ENCODE measurements around the gene B4GALT1. TPM values are rescaled to one million over a fixed set of nuclear protein-coding genes. Genes with fewer than 3 reads are reported as not detected.

The B4GALT1 gene
- polyA plus RNA-seq, 3 donors from 2014 or later = 21.7 to 49.2 (median 44.2) TPM

DNA sequence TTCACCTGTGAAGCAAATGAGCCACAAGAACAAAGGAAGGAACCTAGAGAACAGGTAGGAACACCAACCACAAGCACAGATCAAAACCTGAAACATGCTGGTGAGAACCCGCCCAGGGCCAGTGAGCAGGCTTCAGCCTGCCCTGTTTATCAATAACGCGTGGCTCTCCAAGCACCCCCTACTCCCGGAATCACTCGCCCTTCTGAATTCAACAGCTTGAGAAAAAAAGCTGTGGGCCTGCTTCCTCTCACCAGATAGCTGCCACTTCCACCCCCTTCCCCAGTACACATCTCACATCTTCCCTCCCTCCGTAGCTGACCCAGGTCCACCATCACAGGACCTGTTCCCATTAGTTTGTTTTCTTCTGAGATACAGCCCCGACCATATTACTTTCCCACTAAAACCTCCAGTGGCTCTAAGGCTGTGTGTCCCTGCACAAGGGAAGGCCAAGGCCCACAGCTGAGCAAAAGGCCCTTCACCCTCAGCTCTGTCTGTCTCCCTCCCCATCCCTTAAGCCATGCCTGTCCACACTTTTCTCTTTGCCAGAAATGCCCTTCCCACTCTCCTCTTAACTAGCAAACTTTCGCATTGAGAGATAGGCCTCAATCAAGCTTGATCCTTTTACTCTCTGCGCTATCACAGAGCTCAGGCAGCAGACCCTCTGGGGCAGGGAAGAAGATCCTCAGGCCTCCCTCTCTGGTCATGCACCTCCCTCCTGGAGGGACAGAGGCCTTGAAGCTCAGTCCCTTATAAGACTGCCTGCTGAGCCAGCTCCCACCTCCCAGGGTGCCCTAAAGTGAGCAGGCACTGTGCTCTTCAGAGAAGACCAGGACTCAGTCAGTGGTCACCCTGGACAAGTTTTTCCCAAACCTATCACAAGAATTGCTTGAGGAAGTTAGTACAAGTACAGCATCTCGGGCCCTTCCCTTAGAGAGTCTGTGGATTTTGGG is 30.1 kb downstream of the B4GALT1 start:
- peak overlapping the region; percentile 94 to 99 (median 96) for H3K27ac Mint-ChIP-seq
- H3K4me3 Mint-ChIP-seq = peak overlapping the region; percentile 68 to 88 (median 77)
- H3K36me3 Mint-ChIP-seq = peaks cover 11 to 23% (median 14%) of the 10 kb centered on the region in 3 donors
- H3K9me3 Mint-ChIP-seq = no peaks in the 10 kb centered on the region
- peak in 2 of 3 donors; percentile 35 to 50 for DNase-seq
- peaks cover 89 to 94% of the 10 kb centered on the region in 2 donors for H3K4me1 Mint-ChIP-seq
- H3K27me3 Mint-ChIP-seq (ENCODE audit: low read depth in 3 of 3) = peaks cover 27 to 40% (median 30%) of the 10 kb centered on the region in 3 donors

DNA sequence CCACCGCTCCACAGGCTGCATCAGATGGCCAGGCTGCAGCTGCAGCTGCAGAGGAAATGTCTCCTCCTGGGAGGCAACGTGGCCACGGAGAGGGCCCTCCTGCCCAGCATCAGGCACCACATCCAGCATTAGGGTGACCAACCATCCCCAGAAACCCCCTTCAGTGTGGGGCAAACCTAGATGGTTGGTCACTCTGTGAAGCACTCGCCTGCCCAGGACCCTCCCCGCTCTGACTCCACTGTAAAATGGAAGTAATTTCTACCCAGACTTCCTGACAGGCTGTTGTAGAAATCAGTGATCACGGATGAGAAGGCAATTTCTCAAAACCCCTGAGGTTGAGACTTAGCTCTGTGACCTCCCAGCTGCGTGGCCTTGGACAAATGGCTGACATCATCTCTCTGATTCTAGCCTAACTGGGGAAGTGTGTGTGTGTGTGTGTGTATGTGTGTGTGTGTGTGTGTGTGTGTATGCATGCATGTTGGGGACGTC is 31.6 kb downstream of the B4GALT1 start:
- DNase-seq = no peak
- Mint-ChIP-seq H3K4me1 (peaks cover 89 to 94% of the 10 kb centered on the region in 2 donors), H3K36me3 (peaks cover 20 to 31% (median 26%) of the 10 kb centered on the region in 3 donors), H3K9me3 (no peaks in the 10 kb centered on the region), H3K4me3 (peak overlapping the region; percentile 68 to 88 (median 77)), H3K27me3 (ENCODE audit: low read depth in 3 of 3) (peaks cover 22 to 49% (median 32%) of the 10 kb centered on the region in 3 donors), H3K27ac (peak overlapping the region; percentile 94 to 99 (median 96))

DNA sequence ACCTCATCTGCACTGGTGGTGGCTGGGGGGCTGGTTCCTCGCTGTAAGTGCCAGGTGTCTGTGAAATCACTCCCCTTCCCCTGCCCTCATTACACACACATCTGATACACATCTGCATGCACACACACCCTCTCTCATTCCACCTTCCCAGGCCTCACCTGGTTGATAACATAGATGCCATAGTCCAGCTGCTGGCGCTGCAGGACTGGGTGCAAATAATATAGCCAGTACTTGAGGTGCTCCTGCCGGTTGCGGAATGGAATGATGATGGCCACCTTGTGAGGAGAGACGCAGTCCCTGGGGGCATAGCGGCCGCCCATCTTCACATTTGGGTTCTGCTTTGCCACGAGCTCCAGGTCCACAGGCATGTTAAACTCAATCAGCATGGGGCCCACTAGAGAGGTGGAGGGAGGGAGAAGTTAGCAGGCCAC is 32.1 kb downstream of the B4GALT1 start:
- no peak for DNase-seq
- Mint-ChIP-seq H3K27ac (peak overlapping the region; percentile 94 to 99 (median 96)), H3K4me3 (peak overlapping the region; percentile 4 to 83 (median 72)), H3K9me3 (no peaks in the 10 kb centered on the region), H3K4me1 (peaks cover 89 to 94% of the 10 kb centered on the region in 2 donors), H3K36me3 (peaks cover 20 to 34% (median 30%) of the 10 kb centered on the region in 3 donors), H3K27me3 (ENCODE audit: low read depth in 3 of 3) (peaks cover 22 to 50% (median 32%) of the 10 kb centered on the region in 3 donors)

DNA sequence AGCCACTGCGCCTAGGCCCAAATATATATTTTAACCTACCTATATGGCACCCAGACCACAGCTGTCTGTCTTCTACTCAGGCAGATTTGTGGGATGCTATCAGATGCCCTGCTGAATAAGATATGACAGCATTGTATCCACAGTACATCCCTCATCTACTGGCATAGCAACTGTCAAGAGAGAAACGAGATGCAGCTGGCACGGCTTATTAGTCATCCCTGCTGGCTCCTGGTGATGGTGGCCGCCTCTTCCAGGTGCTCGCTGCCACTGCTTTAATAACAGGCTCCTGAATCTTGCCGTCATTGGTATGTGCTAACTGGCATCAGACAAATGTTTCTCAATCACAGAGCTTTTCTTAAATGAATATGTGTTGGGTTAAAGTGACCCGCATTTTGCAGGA is 34.0 kb downstream of the B4GALT1 start:
- peaks cover 23 to 47% (median 31%) of the 10 kb centered on the region in 3 donors for H3K36me3 Mint-ChIP-seq
- H3K4me3 Mint-ChIP-seq = no peak overlapping the region
- H3K27ac Mint-ChIP-seq = peak overlapping the region; percentile 43 to 98 (median 65)
- H3K9me3 Mint-ChIP-seq = no peaks in the 10 kb centered on the region
- peaks cover 89 to 94% of the 10 kb centered on the region in 2 donors for H3K4me1 Mint-ChIP-seq
- DNase-seq = no peak
- H3K27me3 Mint-ChIP-seq (ENCODE audit: low read depth in 3 of 3) = peaks cover 23 to 47% (median 24%) of the 10 kb centered on the region in 3 donors

DNA sequence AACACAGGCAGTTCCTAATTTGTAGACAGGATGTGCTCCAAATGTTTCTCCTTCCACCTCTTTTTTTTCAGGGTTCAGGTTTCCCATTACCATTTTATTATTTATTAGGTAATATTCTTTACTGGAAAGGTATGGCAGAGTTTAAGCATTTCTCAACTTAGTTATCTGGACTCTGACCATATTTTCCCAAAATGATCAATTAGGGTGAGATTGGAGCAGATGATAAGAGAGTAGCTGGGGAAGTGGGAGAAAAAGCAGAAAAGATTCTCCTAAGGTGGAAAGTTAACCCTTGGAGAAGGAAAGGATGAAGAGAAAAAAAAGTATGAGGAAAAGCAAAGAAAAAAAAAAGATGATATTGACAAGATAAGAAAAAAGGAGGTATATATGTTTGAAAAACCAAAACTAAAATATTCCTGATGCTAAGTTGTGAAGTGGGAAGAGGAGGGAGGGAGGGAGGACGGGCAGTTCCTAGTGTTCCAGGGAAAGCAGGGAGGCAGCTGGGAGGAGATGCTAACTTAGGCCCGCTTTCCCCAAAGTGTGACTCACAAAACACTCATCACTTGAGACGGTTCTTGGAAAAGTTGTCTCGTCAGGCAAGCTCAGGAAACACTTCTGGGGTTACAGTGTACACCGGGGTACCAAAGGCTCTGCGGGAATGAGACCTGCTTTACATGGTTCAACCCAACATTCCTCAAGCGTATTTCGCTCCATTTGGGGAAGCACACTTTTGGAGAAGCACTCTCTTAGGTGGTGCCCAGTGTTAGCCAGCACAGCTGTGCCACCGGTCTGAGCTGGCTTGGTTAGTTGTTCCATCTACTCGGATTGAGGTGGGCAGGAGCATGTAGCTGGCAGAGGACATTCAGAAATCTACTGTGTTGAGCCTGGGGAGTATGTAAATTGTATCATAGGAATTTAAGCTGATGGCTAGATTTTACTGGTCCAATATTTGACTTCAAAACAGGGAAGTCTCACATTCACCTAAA is 35.1 kb downstream of the B4GALT1 start:
- peaks cover 89 to 94% of the 10 kb centered on the region in 2 donors for H3K4me1 Mint-ChIP-seq
- no peaks in the 10 kb centered on the region for H3K9me3 Mint-ChIP-seq
- peak overlapping the region in 2 of 5 donors; percentile 2 to 36 for H3K4me3 Mint-ChIP-seq
- peak overlapping the region; percentile 98 to 100 (median 100) for H3K27ac Mint-ChIP-seq
- H3K27me3 Mint-ChIP-seq (ENCODE audit: low read depth in 3 of 3) = peaks cover 24 to 47% (median 26%) of the 10 kb centered on the region in 3 donors
- DNase-seq = no peak
- H3K36me3 Mint-ChIP-seq = peaks cover 30 to 58% (median 41%) of the 10 kb centered on the region in 3 donors

DNA sequence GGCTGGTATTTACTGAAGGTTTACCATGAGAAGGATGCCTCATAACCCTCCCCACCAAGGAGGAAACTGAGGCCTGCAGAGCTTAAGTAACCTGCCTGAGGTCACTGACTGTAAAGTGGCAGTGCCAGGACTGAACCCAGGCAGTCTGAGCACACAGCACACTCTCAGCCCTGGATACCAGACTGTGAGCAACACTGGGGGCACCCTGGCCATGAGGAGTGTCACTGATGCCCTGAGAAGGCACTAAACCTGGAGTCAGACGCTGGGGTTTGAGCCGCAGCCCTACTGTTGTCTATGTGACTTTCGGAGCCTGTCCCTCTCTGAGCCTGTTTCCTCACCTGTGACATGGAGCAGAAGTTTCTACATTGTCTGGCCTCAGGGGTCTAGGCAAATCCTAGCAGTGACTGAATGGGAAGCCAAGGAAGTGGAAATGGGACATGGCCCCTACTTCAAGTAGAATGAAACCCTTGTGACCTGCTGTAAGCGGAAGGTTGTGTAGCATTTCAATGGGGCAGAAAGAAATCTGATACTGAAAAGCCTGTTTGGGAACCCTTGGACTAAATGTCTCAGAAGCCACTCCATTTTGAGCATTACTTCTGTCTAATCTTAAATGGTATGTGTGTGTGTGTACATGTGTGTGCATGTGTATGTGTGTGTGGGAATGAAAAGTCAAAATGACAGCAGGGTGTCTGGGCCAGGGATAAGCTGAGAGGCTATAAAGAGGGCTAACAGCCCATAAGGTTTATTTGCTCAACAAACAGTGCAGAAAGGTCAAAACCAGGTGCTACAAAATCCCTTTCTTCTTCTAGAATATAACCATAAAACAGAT is 36.0 kb downstream of the B4GALT1 start:
- peaks cover 30 to 58% (median 41%) of the 10 kb centered on the region in 3 donors for H3K36me3 Mint-ChIP-seq
- peak overlapping the region; percentile 98 to 100 (median 100) for H3K27ac Mint-ChIP-seq
- H3K4me1 Mint-ChIP-seq = peaks cover 88 to 90% of the 10 kb centered on the region in 2 donors
- peak overlapping the region; percentile 78 to 90 (median 86) for H3K4me3 Mint-ChIP-seq
- H3K27me3 Mint-ChIP-seq (ENCODE audit: low read depth in 3 of 3) = peaks cover 21 to 41% (median 24%) of the 10 kb centered on the region in 3 donors
- H3K9me3 Mint-ChIP-seq = no peaks in the 10 kb centered on the region
- no peak for DNase-seq

DNA sequence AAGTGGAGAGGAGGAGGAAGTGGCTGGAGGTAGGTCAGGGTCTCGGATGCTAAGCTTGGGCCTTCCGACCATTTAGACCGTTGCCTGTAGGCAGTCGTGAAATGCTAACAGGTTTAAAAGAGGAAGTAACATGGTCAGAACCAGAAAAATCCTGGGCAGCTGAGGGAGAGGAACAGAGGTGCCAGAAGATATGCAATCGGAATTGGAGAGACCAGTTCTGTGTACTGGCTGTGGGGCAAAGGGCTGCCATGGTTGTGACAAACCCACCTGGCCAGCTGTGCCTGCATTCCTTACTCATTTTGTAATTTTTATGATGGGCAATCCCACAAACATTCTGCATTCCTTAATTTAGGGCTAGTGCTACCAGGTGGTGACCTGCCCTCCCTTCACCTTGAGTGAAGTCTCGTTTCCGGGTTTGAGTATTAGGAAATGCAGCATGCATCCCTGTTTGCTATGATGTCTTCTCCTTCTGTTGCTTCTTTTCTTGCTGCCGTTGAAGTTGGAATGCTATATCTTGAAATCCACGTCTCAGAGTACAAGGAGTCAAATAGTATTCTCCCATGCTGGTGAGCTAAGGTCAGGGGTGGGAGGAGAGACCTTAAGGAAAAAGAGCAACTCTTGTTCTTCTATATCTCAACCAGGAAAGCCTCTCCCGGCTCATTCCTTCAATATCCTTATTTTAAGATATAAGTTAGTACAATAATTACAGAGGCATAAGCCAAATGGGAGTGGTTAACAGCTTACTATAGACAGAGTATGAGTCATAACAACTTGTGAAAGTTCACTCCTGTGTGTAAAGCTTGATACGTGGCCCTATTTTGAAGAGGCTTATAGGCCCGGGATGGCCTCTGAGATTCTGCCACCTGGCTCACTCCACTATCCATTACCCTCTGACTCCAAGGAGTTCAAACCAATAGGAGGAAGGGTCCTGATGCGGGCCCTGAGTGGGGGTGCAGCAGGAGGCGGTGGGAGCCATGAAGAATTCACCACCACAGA is 37.0 kb downstream of the B4GALT1 start:
- peaks cover 88 to 90% of the 10 kb centered on the region in 2 donors for H3K4me1 Mint-ChIP-seq
- peaks cover 30 to 63% (median 41%) of the 10 kb centered on the region in 3 donors for H3K36me3 Mint-ChIP-seq
- H3K27me3 Mint-ChIP-seq (ENCODE audit: low read depth in 3 of 3) = peaks cover 12 to 36% (median 18%) of the 10 kb centered on the region in 3 donors
- peak overlapping the region; percentile 98 to 100 (median 100) for H3K27ac Mint-ChIP-seq
- DNase-seq = peak; percentile 64 to 66 (median 65)
- peak overlapping the region; percentile 78 to 90 (median 86) for H3K4me3 Mint-ChIP-seq
- H3K9me3 Mint-ChIP-seq = no peaks in the 10 kb centered on the region

DNA sequence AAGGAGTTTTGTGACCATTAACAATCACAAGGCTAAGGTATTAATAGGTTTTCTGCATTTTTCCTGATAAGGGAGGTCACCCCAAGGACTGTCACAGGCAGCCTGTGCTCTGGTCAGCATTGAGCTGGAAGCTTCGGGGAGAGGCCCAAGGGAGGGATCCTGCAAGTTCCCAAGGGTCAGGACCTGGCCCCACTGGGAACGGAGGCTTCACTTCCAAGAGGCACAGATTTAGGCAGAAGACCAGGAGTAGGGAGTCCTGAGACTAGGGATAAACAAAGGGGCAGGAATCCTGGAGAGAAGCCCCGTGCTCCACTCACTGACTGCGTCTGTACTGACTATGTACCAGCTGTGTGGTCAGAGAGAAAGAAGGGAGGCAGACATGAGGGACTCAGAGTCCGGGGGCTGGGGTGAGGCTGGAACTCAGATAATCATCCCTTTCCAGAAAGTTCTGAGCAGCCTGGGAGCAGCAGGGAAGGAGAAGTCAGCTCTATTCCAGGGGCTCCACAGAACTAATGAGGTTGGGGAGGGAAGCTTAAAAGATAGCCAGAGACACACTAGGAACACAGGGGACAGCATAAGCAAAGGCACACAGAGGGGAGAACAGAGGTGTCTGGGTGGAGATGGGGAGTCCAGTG is 37.8 kb downstream of the B4GALT1 start:
- no peak for DNase-seq
- Mint-ChIP-seq H3K27ac (peak overlapping the region; percentile 98 to 100 (median 100)), H3K4me1 (peaks cover 90% of the 10 kb centered on the region in 2 donors), H3K9me3 (no peaks in the 10 kb centered on the region), H3K4me3 (peak overlapping the region; percentile 34 to 90 (median 86)), H3K27me3 (ENCODE audit: low read depth in 3 of 3) (peaks cover 12 to 34% (median 20%) of the 10 kb centered on the region in 3 donors), H3K36me3 (peaks cover 34 to 62% (median 39%) of the 10 kb centered on the region in 3 donors)

DNA sequence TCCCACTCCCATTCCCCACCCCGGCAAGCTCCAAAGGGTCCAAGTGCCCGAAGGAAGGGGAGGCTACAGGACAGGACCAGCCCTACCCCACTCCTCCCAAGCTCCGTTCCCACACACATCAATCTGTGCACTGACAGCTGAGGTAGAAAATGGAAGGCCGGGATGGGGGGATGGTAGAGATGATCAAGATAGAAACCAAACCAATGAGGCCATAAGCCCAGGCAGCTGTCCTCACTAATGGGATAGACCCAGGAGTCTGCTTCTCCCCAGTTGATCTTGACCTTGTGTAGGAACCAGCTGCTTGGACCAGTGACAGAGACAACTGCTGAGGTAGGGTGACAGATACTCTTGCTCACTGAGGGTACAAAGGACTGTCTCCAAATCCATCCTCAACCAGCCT is 38.6 kb downstream of the B4GALT1 start:
- H3K4me3 Mint-ChIP-seq = peak overlapping the region in 4 of 5 donors; percentile 7 to 43 (median 26)
- peaks cover 31 to 56% (median 31%) of the 10 kb centered on the region in 3 donors for H3K36me3 Mint-ChIP-seq
- no peaks in the 10 kb centered on the region for H3K9me3 Mint-ChIP-seq

DNA sequence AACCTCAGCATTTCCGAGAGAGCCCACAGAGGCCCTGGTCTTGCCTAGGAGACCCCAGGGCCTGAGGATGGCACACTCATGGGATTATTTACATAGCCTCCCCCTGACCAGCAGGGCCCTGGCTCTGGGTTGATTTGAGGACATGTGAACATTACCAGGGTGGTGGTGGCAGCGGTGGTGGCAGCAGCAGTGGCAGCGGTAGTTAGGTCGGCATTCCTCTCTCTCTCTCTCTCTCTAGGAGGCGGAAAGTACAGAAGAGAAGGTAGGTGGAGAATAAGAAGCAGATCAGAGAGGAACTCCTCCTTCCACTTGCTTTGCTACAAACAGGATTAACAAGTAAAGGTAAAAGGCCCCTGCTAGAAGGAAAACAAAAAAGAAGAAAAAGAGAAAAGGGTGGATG is 39.3 kb downstream of the B4GALT1 start:
- Mint-ChIP-seq H3K4me1 (peaks cover 92 to 93% of the 10 kb centered on the region in 2 donors), H3K9me3 (no peaks in the 10 kb centered on the region), H3K27ac (peak overlapping the region; percentile 41 to 98 (median 86)), H3K4me3 (peak overlapping the region in 4 of 5 donors; percentile 3 to 46 (median 18)), H3K27me3 (ENCODE audit: low read depth in 3 of 3) (peaks cover 13 to 27% (median 16%) of the 10 kb centered on the region in 3 donors), H3K36me3 (peaks cover 26 to 51% (median 27%) of the 10 kb centered on the region in 3 donors)
- DNase-seq = no peak

More for the DNA sequence above, 38.6 kb downstream of the B4GALT1 start:
- peaks cover 14 to 32% (median 18%) of the 10 kb centered on the region in 3 donors for H3K27me3 Mint-ChIP-seq (ENCODE audit: low read depth in 3 of 3)
- peak overlapping the region; percentile 93 to 100 (median 100) for H3K27ac Mint-ChIP-seq
- DNase-seq = no peak
- H3K4me1 Mint-ChIP-seq = peaks cover 90 to 93% of the 10 kb centered on the region in 2 donors
